Activated CD8-positive, alpha-beta memory T cell treated with anti-CD3 and anti-CD28 coated beads, Interleukin-2, amount 50 U/mL, for 1 hour (primary cell): Measurements from ENCODE around the gene SLC25A4.

Experiments used
- DNase-seq: peaks from one replicate; pipeline ENCODE4 v3.0.0-alpha.2; 2020; ENCODE audit errors: extremely low read depth

Gene SLC25A4

DNA sequence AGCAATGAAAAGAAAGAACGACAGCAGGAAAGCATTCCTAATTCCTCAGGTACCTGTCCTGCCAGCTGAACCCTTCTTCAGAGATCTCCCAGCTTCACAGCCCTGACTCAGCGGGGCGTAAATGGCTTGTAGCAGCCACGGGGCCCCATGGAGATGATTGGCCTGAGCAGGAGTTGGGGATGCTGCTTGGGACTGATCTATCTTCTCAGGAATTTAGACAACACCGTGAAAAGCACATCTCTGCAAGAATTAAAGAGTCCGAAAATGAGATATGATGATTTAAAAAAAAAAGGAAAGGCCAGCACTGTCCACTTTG, 22.5 kb upstream of the SLC25A4 start:
- no peak for DNase-seq

DNA sequence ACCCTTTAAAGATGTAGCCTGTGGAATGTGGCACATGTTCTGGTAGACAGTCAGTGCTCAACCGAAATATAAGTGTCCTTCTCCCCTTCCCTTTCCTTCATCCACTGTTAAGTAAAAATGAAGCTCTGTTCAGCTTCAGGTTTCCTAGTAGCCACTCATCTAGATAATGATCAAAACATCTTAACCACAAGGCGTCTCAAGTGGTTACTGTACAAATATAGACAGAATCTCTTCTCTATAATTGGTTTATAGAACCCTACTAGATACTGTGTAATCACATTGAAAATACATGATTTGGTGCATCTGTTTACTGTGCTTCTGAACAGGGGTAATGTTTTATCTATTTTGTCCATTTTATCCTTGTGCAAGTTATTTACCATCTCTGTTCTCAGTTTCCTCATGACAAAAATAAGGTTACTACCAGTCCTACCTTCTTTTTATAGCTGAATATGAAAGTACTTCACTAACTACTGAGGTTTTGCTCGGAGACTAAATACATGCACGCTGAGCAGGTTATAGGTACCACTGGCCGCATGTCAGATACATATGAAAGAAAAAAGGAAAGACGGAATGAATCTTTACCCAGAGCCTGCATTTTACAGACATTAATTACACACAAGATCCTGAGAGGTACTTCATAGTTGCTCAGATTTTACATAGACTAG, 20.3 kb upstream of the SLC25A4 start:
- DNase-seq: no peak

DNA sequence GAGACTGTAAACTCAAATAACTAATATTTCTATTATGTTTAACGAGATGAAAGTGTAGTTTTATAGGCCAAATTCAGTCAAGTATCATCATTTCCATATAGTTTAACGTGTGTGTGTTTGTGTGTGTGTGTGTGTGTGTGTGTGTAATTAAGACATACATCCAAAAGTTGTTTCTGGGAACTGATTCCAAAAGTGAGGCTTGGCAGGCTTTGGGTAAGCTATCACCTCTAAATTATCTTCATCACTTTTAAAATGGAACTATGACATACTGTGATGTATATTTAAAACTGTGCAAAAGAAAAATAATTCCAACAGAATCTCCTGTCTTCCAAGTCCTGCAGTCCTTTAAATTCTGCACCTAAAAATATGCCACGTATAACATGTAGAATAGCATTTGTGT, 19.1 kb upstream of the SLC25A4 start:
- no peak for DNase-seq

DNA sequence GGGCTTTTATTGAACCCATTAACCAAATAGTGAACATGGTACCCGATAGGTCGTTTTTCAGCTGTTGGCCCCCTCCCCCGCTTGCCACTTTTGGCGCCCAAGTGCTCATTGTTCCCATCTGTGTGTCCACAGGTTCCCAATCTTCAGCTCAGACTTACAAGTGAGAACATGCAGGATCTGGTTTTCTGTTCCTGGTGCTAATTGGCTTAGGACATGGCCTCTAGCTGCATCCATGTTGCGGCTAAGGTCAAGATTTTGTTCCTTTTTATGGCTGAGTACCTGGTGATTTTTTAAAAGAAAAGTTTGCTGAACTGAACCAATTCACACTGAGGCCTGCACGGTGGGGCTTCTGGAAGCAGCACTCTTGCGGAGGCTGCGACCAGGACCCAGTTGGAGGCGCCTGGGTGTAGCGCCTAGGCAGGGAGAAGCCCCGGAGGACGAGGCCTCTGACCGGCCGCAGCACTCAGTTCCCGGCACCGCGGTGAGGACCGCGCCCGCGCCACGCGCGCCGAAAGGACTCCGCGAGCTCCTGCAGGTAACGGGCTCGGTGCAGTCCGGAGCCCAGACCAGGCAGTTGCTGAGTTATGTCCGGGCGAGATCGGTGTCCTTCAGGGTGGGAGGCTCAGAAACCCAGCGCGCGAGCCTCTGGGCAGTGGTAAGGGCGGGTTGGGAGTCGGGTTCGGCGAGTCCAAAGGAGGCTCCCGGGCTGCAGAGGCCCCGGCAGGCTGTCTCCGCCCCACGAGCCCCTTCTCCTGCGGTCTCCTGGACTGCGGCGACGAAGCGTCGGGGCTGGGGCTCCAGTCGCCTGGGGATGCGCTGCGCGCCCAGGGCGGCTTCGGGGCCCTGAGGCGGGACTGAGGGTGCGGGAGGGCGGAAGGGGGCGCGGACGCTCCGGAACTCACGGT, 15.8 kb upstream of the SLC25A4 start:
- DNase-seq: no peak

DNA sequence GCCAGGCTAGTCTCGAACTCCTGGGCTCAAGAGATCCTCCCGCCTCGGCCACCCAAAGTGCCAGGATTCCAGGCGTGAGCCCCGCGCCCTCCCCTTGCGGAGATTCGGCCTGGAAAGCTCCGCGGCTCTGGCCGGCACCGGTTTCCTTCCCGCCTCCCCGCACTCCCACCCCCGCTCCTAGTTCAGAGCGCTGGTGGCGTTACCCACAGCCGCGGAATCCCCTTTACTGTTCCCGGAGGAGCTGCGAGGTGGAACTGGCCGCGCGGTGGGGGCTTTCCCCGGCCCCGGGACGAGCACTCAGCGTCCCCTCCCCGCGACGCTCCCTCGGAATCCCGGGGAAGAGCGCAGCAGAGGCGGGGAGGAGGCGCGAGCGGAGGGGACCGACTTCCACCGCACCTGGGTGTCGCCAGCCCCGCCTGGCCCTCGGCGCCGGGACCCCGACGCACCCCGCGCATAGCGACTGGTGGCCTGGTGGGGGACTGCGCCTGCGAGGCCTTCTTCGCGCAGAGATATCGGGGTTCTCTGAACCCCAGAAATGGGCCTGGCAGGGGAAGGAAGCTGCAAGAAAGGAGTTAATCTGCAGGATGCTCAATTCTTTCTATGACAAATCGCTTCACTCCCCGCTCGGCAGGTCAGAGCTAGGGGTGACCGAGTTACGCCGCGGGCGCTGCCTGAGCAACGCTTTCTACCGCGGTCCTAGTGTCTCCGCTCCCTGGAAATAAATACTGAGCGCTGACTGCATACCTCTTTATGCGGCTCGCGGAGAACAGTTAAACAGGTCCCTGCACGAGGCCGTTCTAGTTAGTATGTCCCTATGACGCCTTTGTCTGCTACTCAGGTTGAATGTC, 14.6 kb upstream of the SLC25A4 start:
- no peak for DNase-seq

DNA sequence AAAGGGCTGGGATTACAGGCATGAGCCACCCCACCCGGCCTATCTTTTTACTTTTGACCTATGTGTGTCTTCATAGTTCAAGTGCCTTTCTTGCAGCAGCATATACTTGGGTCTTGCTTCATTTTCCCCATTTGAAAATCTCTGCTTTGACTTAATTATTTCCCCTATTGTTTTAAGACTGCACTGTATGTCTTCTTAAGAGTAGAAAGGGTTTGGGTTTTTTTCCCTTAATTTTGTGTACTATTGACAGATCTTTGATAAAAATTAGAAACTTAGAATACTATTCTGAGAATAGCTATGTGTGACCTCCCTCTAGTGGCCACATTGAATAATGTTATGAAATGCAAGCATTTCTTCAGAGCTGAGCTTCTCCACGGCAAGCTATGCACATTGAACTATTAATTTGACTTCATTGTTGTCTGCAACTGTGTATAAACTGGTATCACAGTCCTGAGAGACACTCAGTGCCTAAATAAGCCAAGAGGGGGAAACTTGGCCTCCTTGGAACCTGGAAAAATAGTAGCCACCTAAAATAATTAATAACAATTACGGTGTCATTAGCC, 8.7 kb upstream of the SLC25A4 start:
- DNase-seq: no peak

DNA sequence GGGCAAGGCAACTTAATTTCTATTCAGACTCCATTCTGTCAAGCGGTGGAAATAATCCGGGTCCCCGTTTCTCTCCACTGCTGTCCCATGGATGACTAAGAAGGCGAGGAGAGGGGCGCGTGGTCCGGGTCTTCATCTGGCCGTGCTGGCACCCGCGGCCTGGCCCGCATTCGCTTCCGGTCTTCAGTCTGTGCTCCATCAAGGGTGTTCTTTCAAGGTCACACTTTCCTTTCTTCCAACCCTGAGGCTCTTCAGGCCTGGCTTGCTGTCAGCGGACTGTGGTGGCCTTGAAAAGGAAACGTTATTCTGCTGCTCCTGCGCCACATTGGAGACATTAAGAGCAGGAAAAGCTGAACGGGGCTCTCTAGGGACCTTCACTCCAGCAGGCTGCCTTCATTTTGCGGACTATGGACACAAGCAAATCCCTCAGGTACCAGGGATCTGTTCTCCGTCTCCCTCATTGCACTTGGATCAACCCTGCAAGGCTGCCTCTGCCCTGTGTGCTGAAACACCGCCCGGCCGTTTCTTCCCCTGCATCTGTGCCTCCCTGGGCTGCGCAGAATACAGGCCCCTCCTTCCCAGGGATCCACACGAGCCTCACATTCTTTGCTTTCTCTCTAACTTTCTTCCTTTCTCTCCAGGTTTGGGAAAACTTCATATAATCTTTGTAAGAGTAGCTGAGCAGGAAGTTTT, 5.7 kb upstream of the SLC25A4 start:
- no peak for DNase-seq

DNA sequence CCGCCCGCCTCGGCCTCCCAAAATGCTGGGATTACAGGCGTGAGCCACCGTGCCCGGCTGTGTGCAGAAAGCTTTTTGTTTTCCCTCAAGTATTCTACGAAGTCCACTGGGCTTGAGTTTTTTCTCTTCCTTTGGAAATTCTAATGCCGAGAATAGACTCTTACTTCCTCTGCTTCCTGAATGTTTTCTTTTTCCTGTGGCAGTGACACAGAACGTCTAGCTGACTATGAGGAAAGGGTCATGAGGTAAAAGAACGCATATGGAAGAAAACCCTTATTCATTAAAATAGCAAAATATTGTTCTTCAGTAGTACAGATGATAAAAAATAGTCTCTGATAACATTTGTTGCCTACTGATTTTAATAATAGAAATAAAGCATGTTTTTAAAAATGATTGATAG, 4.9 kb upstream of the SLC25A4 start:
- DNase-seq: no peak

DNA sequence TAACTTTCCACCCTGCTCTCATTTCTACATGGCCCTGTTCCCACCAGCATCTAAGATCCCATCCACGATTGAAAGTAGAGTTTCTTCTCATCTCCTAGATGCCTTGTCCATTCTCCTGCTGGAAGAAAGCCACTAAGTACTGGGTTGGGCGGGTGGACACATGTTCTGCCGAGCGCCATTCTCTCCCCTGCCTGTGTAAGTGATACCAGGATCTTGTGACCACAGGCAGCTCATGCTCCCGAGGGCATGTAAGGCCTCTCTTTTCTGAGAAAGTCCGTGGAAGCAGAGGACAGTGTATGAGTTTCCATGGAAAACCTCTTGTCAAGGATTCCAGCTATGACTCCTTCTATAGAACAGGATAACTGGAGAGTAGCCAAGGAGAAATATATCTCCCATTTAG, 3.3 kb upstream of the SLC25A4 start:
- no peak for DNase-seq

DNA sequence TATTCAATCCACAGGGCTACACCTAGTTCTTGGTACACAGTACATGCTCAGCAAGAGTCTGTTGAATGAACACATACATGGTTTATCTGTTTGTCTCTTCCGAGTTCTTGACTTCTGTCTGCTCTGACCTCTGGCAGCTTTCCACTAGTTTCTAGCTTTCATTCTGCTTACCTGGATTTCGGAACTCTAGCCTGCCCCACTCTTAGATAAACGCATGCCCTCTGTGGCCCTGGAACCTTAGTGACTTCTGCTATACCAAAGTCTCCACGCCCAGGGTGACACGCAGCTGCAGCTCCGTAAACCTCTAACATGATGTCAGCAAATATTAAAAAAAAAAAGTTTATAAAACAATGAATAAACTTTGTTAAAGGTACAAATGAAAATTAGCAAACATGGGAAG, 1.3 kb upstream of the SLC25A4 start:
- DNase-seq: no peak

DNA sequence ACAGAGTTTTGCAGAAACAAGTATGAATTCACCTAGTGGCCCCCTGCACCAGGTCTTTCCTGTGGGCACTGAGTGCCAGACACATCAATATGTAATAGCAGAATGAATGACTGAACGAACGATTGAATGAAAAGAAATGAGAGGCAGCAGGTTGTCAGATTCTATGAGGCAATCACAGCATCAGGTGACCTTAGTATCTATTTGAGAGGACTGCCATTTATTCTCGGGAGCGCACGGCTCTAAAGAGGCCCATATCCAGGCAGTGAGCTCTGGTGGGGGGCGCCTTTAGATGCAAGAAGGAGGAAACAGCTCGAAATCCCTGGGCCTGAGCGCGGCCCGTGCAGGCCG, 528 bp upstream of the SLC25A4 start:
- DNase-seq: no peak

DNA sequence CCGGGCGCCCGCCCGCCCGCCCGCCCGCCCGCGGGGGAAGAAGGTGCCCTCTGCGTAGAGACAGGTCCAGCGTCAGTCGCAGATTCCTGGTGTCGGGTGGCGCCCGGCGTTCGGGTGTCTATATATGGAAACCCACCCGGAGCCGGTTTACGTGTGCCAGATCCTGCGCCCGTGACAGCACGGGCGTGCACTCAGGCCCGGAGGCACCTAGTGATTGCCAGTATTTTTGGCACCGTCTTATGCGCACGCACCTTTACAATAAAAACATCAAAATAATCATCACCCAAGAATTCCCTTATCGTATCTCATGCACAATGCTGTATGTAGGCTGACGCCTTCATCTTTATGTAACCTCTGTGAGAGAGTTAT, 519 bp downstream of the SLC25A4 start:
- no peak for DNase-seq

DNA sequence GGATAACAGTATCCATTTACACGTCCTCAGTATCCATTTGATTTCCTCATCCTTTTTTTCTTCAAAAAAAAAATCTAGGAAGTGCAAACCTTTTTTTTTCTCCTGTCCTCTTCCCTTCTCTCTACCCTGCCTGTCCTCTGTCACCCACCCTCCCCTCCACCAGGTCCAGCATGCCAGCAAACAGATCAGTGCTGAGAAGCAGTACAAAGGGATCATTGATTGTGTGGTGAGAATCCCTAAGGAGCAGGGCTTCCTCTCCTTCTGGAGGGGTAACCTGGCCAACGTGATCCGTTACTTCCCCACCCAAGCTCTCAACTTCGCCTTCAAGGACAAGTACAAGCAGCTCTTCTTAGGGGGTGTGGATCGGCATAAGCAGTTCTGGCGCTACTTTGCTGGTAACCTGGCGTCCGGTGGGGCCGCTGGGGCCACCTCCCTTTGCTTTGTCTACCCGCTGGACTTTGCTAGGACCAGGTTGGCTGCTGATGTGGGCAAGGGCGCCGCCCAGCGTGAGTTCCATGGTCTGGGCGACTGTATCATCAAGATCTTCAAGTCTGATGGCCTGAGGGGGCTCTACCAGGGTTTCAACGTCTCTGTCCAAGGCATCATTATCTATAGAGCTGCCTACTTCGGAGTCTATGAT, 1.7 kb downstream of the SLC25A4 start:
- no peak for DNase-seq

DNA sequence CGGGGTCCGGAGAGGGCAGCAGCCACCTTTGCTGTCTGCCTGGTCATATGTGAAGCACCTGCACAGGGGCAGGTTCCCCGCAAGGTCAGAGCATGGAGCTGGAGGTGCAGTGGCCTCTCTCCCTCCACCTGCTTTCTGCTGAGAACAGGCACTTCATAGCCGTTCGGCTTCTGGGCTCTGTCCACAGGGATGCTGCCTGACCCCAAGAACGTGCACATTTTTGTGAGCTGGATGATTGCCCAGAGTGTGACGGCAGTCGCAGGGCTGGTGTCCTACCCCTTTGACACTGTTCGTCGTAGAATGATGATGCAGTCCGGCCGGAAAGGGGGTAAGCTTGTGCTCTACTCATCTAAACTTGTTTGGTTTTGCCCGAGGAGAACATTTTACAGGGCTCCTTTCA, 2.5 kb downstream of the SLC25A4 start:
- DNase-seq: no peak

DNA sequence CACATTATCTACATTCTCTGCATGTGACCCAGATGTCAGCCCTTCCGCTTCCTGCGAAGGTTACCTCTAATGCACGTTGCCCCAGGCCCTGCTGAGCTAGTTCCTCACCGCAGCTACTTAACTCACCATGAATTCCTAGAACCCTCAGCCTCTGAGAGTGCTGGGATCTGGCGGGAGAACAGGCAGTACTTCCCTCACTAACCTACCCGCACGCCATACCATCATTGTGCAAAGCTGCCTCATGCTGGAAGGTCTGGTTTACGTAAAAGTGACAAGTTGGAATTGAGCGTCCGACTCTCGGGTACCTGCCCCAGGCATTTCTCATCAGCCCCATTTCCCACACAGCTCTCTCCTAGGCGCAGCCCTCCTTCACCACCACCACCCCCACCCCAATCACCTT, 6.3 kb downstream of the SLC25A4 start:
- DNase-seq: no peak

DNA sequence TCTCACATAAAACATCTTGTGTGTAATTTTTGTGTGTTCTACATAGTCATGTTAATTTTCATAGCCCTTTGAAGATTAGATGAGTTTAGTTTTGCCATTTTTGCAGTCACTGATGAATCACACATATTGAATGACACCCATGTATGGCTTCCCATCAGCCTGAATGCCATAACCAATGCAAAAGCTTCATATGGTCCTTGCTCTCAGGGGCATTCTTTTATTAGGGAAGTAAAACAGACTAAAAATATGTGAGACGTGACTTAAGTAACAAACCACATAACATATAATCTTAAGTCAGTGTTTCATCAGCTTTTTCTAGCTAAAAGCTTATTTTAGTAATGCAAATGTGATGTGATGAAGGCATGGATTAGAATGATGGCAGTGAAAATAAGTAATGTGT, 8.2 kb downstream of the SLC25A4 start:
- DNase-seq: no peak

DNA sequence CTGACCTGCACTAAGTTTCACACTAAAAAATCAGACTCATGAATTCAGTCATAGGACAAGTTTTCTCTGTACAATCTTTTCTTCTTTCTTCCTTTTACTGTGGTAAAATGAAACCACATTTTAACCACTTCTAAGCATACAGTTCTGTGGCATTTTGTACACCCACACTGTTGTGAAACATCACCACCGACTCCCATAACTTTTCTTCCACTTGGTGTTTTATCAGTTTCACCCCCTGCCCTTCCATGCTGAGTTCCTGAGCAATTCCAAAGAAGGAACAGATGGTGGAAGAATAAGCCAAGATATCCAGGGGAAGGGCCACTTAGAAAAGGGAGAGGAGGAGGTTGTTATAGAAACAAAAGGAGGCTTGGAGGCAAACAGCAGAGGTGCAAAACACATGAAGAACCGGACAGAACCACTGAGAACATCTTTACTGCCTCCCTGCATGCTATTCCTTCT, 22.6 kb downstream of the SLC25A4 start:
- DNase-seq: no peak

DNA sequence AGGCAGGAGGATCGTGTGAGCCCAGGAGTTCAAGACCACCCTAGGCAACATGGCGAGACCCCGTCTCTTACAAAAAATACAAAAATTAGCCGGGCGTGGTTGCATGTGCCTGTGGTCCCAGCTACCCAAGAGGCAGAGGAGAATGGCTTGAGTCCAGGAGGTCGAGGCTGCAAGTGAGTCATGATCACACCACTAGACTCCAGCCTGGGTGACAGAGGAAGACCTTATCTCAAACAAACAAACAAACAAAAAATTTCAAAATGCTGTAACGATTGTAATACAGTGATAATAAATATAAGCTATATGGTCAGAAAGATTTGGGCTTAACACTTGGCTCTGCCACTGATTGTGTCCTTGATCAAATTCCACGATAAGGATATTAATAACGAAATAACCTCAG, 24.2 kb downstream of the SLC25A4 start:
- DNase-seq: no peak

DNA sequence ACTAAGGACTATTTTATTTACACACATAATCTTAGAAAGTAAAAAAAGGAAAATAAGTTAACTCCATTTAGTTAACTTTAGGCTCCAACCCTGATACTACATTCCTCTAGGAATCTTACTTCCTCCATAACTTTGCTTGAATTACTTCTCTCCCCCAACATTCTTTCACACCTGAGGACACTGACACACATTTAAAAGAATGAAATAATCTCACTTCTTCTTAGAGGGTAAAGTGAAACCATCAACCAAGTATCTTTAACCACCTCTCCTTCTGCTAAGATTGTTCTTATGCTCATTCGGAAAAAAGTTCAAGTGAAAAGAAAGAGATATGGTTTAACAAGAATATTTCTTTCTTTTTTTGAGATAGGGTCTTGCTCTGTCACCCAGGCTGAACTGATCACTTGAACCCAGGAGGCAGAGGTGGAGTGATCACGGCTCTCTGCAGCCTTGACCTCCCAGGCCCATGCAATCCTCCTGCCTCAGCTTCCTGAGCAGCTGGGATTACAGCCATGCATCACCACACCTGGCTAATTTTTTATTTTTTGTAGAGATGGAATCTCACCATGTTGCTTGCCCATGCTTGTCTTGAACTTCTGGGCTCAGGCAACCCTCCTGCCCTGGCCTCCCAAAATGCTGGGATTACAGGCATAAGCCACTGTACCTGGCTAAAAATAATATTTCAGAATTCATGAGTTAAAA, 28.5 kb downstream of the SLC25A4 start:
- DNase-seq: no peak

DNA sequence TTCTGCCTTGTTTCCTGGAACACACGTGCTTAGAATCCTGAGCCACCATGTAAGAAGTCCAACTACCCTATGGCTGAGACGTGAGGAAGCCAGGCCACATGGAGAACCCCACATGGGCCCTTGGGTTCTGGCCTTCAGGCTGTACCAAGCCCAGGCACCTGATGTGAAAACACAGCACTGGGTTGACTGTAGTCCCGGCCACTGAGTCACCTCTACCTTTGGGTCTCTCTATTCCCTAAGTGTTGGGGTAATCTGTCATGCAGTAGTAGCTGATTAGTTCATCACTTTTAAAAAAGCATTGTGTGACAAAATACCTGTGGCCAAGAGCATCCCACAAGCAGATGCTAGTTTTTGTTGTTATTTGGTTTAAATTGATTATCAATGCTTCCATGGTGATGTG, 36.4 kb downstream of the SLC25A4 start:
- no peak for DNase-seq

DNA sequence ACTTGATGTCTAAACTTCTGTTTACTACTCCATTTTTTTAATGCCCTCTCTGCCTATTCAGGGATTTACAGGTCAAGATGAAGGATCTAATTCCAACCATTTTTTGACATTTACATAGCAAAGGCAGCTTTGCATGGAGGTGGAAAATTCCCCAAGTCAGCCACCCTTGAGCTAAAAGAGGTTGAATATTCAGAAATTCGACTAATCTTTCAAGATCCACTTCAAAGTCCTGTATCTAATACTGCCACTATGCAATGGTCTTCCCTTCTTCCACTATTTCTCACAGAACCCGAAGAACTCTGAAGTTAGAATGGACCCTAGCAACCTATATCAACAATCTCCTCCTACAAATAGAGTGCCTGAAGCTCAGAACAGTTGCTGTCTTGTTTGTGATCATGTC, 39.2 kb downstream of the SLC25A4 start:
- DNase-seq: no peak
